Ovary (tissue), 9 donors: Measurements from ENCODE around the gene CNN3. TPM values are rescaled to one million over a fixed set of nuclear protein-coding genes. Genes with fewer than 3 reads are reported as not detected.

Source experiments
- DNase-seq, 5 donors: peaks; one replicate each; pipeline ENCODE4 v3.0.0-alpha.2; 2019 to 2020
- H3K27ac ChIP-seq, 2 donors: fragments of 200-600 bp; one replicate each; pipeline versions ENCODE4 v1.5.1 to v1.8.0; 2019 to 2022
- H3K27me3 ChIP-seq: fragments of 200-600 bp; one replicate; pipeline ENCODE4 v1.8.0; 2022
- H3K36me3 ChIP-seq: fragments of 200-600 bp; sonication (generic); one replicate; pipeline ENCODE4 v1.5.1; 2019
- H3K4me1 ChIP-seq: one replicate; pipeline ENCODE4 v1.8.1; 2013; ENCODE audit warnings: mild to moderate bottlenecking, moderate library complexity; ENCODE audit not compliant: insufficient read depth
- H3K4me3 ChIP-seq: fragments of 200-600 bp; sonication (generic); one replicate; pipeline ENCODE4 v1.5.1; 2017
- H3K9me3 ChIP-seq, 2 donors: fragments of 200-600 bp in 1 of 2; sonication (generic) in 1 of 2; one replicate each; pipeline versions ENCODE4 v1.5.1 to v1.8.1; 2013 to 2019; ENCODE audit warnings: mild to moderate bottlenecking in 1 of 2, moderate library complexity in 1 of 2
- CTCF ChIP-seq, 3 donors: fragments of 450-650 bp in 2 of 3; fragments of 200-600 bp in 1 of 3; IDR thresholded peaks; one replicate each; pipeline versions ENCODE4 v1.5.1 to v1.8.0; 2016 to 2022; ENCODE audit warnings: antibody characterized with exemption in 3 of 3, mild to moderate bottlenecking in 1 of 3
- EP300 ChIP-seq: sonication (generic); formaldehyde crosslinking; IDR thresholded peaks from one replicate; pipeline ENCODE4 v1.6.1; 2017; ENCODE audit warnings: antibody characterized with exemption
- POLR2A ChIP-seq: fragments of 450-650 bp; IDR thresholded peaks from one replicate; pipeline ENCODE4 v1.6.1; 2017; ENCODE audit warnings: antibody characterized with exemption, mild to moderate bottlenecking, moderate library complexity
- WGBS, 3 donors: extraction: QIAGEN DNeasy Blood & Tissue Kit in 1 of 3; methylation state at CpG; one replicate each; pipeline versions ENCODE4 v1.1.5 to v1.1.7; 2013 to 2017; 5-methylcytosine and 5-hydroxymethylcytosine counted together
- intact Hi-C, 4 donors: fragments of 100-400 bp; cut with DNase I; formaldehyde crosslinking; loops; one replicate each; pipeline versions ENCODE4 v1.11.0 to v1.15.1; 2022 to 2023
- polyA plus RNA-seq, 2 donors: library from polyadenylated mRNA; stranded (reverse); fragments of 200-250 nt in 1 of 2; fragments of 350-450 nt in 1 of 2; fragmentation: Illumina TruSeq in 1 of 2; extraction: RNeasy Lipid Tissue Mini Kit (QIAGEN cat#74804) in 1 of 2; gene quantifications; one replicate each; pipeline ENCODE4 v1.2.3, GENCODE V29; 2013 to 2014
- total RNA-seq, 7 donors: library from RNA; depleted of rRNA in 2 of 7; stranded (reverse); fragments of >200 nt in 2 of 7; fragmentation: NEBNext Ultra II Directional in 3 of 7; extraction: Animal tissue kit (Norgen Biotek cat#: 25700) in 3 of 7; gene quantifications; one replicate each; pipeline versions ENCODE4 v1.1.0 to v1.2.4, GENCODE V29; 2016 to 2023
- donor health status: DM: no; HTN: no; CAD: no; lungs with moderate emphysema.
- donor health status: DM: no; HTN: no; CAD: no.
- donor health status: Bipolar disorder and iron deficiency.
- donor health status: DM: yes; HTN: yes; CAD: no.
- donor health status: DM: no; HTN: no; CAD: no.
- donor health status: DM: yes; HTN: yes; CAD: no.

The CNN3 gene
- total and polyA plus RNA-seq, 9 donors, result 145 to 374 (median 272) TPM

GRCh38 chr1:94962409-94963265 lies 35.7 kb upstream of the CNN3 start:
- intact Hi-C loops, result no loop called here
- Histone ChIP-seq H3K4me1 (peaks cover 5% of the 10 kb centered on the region), H3K4me3 (peak overlapping the region; percentile 31), H3K9me3 (no peaks in the 10 kb centered on the region), H3K36me3 (no peaks in the 10 kb centered on the region), H3K27me3 (no peaks in the 10 kb centered on the region), H3K27ac (peak overlapping the region; percentile 83 to 91)
- TF ChIP-seq EP300 (no peak), CTCF (IDR thresholded peaks at IDR 0.05) (no peak), POLR2A (no peak)
- WGBS, 3 donors, result 0 to 2% (median 1%) methylated on average over 10 of the region's 10 CpGs
- DNase-seq, result peak; percentile 58 to 66 (median 59)

GRCh38 chr1:94961988-94962387 lies 35.1 kb upstream of the CNN3 start:
- TF ChIP-seq POLR2A, result no peak
- TF ChIP-seq CTCF (IDR thresholded peaks at IDR 0.05), result no peak
- no peak for TF ChIP-seq EP300
- Histone ChIP-seq H3K27me3 (no peaks in the 10 kb centered on the region), H3K27ac (peak overlapping the region; percentile 83 to 91), H3K4me3 (no peak overlapping the region), H3K9me3 (no peaks in the 10 kb centered on the region), H3K4me1 (peaks cover 5% of the 10 kb centered on the region), H3K36me3 (no peaks in the 10 kb centered on the region)
- intact Hi-C loops, result no loop called here
- 57 to 63% (median 59%) methylated on average over 3 of the region's 3 CpGs for WGBS, 3 donors
- no peak for DNase-seq

- H3K9me3 ChIP-seq, result no peaks in the 10 kb centered on the region
- DNase-seq, result no peak
- H3K27me3 ChIP-seq, result no peaks in the 10 kb centered on the region
- intact Hi-C loops, result no loop called here
- H3K4me1 ChIP-seq, result peaks cover 5% of the 10 kb centered on the region
- no peak for TF ChIP-seq CTCF (IDR thresholded peaks at IDR 0.05)
- TF ChIP-seq EP300, result no peak
- H3K4me3 ChIP-seq, result no peak overlapping the region
- no peaks in the 10 kb centered on the region for H3K36me3 ChIP-seq
- peak overlapping the region in 1 of 2 donors; percentile 91 for H3K27ac ChIP-seq
- WGBS, 3 donors, result 78 to 94% (median 93%) methylated on average over 7 of the region's 7 CpGs
These were observed 34.7 kb upstream of the CNN3 start for GRCh38 chr1:94961582-94961981.

- Histone ChIP-seq H3K4me1 (peaks cover 13% of the 10 kb centered on the region), H3K36me3 (no peaks in the 10 kb centered on the region), H3K27me3 (no peaks in the 10 kb centered on the region), H3K4me3 (no peak overlapping the region), H3K27ac (no peak overlapping the region), H3K9me3 (no peaks in the 10 kb centered on the region)
- 96% methylated on average over 1 of the region's 1 CpG for WGBS, 3 donors
- intact Hi-C loops, result no loop called here
- TF ChIP-seq POLR2A, result no peak
- TF ChIP-seq CTCF (IDR thresholded peaks at IDR 0.05), result no peak
- no peak for TF ChIP-seq EP300
- DNase-seq, result no peak
These were observed 31.2 kb upstream of the CNN3 start for GRCh38 chr1:94958081-94958480.
